GM23248 (cell line): Measurements from ENCODE around the gene RNF224.

ENCODE experiments used
- EZH2 ChIP-seq: fragments of 200-600 bp; sonication (generic); IDR thresholded peaks from 2 replicates; pipeline ENCODE4 v1.6.1; 2018; ENCODE audit warnings: antibody characterized with exemption, mild to moderate bottlenecking; ENCODE audit not compliant: insufficient read depth, poor library complexity, severe bottlenecking
- EZH2phosphoT487 ChIP-seq: fragments of 200-600 bp; sonication (generic); IDR thresholded peaks from 2 replicates; pipeline ENCODE4 v1.6.1; 2018; ENCODE audit warnings: antibody characterized with exemption, moderate library complexity, mild to moderate bottlenecking, low read depth; ENCODE audit not compliant: insufficient read depth

DNA sequence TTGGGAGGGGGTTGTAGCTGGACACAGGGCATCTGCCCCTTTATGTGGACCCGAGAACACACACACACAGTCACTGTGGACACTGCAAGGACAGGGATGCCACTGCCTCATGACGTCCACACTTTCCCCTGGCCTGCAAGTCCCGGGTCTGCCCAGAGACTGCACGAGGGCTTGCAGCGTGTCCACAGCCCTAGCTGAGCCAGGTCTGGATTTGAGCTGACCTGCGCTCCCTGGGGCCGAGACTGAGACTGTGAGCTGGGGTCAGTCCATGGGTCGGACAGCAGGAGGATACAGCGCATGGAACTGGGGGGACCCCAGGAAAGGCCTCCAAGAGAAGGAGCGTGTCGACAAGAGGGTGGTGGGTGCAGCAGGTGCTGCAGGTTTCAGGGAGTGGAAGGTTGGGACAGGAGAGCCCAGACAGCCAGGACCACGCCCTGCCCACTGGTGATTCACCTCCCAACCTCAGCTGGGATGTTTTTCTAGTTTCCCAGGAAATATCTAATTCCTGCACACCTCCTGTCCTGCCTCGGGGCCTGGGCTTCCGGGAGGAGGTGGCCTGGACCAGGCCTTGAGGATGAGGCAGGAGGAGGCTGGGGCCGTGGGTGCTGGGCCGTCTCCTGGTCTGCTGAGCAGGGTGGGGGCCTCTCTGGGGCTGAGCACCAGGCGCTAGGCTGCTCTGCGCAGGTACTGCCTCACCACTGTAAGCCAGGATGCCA is 806 bp upstream of the RNF224 start:
- TF ChIP-seq EZH2 (no peak), EZH2phosphoT487 (no peak)
